Ishikawa (cell line): ENCODE data around the gene GORASP1.

ENCODE experiments used
- CEBPB ChIP-seq: IDR thresholded peaks from 2 replicates; pipeline ENCODE4 v1.6.1; 2012
- EP300 ChIP-seq: IDR thresholded peaks from 2 replicates; pipeline ENCODE4 v1.6.1; 2012; ENCODE audit warnings: borderline replicate concordance
- RAD21 ChIP-seq: IDR thresholded peaks from 2 replicates; pipeline ENCODE4 v1.6.1; 2012; ENCODE audit warnings: low read depth
- TAF1 ChIP-seq: IDR thresholded peaks from 2 replicates; pipeline ENCODE4 v1.6.1; 2012; ENCODE audit warnings: low read depth, mild to moderate bottlenecking
- TCF12 ChIP-seq: IDR thresholded peaks from 2 replicates; pipeline ENCODE4 v1.6.1; 2012; ENCODE audit warnings: low read depth
- ZBTB7A ChIP-seq: IDR thresholded peaks from 2 replicates; pipeline ENCODE4 v1.6.1; 2012; ENCODE audit warnings: low read depth
- TF ChIP-seq, protein P1 (sequence below): IDR thresholded peaks from 2 replicates; pipeline ENCODE4 v1.6.1; 2012
- TF ChIP-seq, protein P2 (sequence below): IDR thresholded peaks from 2 replicates; pipeline ENCODE4 v1.6.1; 2012; ENCODE audit warnings: low read depth, mild to moderate bottlenecking
- TF ChIP-seq, protein P3 (sequence below): IDR thresholded peaks from 2 replicates; pipeline ENCODE4 v1.6.1; 2012

DNA sequence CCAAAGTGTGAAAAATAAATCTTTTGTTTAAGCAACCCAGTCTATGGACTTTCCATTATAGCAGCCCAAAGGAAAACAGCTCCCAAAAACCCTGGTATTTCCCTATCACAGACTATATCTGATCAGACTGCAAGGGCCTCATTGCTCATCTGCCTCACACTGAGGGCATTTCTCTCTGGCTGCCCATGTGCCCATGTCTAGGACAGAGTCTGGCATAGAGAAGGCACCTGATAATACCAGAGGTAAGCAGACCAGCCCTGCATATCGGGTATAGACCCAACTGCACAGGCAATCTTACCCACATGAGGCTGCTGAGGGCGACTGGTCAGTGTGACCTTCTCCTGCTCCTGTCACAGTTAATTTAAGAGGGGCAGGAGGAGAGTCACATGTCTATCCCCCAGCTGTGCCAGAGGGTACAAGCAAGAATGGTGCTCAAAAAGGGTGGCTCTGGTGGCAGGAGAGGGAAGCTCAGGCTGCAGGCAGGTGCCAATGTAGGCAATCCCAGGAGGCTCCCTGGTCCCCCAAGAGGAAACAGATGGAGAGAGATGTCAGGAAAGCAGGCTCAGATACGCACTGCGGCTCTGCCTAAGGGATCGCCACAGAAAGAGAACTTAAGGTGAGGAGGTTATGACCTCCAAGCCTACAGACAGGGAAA lies 42.8 kb upstream of the GORASP1 start:
- TF ChIP-seq TAF1 (no peak), RAD21 (no peak), ZBTB7A (no peak), EP300 (no peak), TCF12 (no peak), CEBPB (no peak)
- TF ChIP-seq, protein P1, sequence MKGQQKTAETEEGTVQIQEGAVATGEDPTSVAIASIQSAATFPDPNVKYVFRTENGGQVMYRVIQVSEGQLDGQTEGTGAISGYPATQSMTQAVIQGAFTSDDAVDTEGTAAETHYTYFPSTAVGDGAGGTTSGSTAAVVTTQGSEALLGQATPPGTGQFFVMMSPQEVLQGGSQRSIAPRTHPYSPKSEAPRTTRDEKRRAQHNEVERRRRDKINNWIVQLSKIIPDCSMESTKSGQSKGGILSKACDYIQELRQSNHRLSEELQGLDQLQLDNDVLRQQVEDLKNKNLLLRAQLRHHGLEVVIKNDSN, result no peak
- TF ChIP-seq, protein P2, sequence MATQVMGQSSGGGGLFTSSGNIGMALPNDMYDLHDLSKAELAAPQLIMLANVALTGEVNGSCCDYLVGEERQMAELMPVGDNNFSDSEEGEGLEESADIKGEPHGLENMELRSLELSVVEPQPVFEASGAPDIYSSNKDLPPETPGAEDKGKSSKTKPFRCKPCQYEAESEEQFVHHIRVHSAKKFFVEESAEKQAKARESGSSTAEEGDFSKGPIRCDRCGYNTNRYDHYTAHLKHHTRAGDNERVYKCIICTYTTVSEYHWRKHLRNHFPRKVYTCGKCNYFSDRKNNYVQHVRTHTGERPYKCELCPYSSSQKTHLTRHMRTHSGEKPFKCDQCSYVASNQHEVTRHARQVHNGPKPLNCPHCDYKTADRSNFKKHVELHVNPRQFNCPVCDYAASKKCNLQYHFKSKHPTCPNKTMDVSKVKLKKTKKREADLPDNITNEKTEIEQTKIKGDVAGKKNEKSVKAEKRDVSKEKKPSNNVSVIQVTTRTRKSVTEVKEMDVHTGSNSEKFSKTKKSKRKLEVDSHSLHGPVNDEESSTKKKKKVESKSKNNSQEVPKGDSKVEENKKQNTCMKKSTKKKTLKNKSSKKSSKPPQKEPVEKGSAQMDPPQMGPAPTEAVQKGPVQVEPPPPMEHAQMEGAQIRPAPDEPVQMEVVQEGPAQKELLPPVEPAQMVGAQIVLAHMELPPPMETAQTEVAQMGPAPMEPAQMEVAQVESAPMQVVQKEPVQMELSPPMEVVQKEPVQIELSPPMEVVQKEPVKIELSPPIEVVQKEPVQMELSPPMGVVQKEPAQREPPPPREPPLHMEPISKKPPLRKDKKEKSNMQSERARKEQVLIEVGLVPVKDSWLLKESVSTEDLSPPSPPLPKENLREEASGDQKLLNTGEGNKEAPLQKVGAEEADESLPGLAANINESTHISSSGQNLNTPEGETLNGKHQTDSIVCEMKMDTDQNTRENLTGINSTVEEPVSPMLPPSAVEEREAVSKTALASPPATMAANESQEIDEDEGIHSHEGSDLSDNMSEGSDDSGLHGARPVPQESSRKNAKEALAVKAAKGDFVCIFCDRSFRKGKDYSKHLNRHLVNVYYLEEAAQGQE, result no peak
- TF ChIP-seq, protein P3, sequence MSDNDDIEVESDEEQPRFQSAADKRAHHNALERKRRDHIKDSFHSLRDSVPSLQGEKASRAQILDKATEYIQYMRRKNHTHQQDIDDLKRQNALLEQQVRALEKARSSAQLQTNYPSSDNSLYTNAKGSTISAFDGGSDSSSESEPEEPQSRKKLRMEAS, result no peak; the same call in 1 of the 2 replicates
